GM12878 (cell line): ENCODE data around the gene SAP30L. TPM values are rescaled to one million over a fixed set of nuclear protein-coding genes. Genes with fewer than 3 reads are reported as not detected.

Experiments
- BCL3 ChIP-seq: IDR thresholded peaks from 2 replicates; pipeline ENCODE4 v1.6.1; 2011; ENCODE audit warnings: borderline replicate concordance, low read depth, mild to moderate bottlenecking, moderate library complexity, low read length; ENCODE audit not compliant: insufficient read depth, poor library complexity, severe bottlenecking
- CBFB ChIP-seq: IDR thresholded peaks from 2 replicates; pipeline ENCODE4 v1.6.1; 2016; ENCODE audit warnings: antibody characterized with exemption, low read depth
- CREB1 ChIP-seq: IDR thresholded peaks from 2 replicates; pipeline ENCODE4 v1.6.1; 2012; ENCODE audit warnings: low read depth, mild to moderate bottlenecking, inconsistent platforms
- E2F8 ChIP-seq: fragments of 450-650 bp; IDR thresholded peaks from 2 replicates; pipeline ENCODE4 v1.6.1; 2018; ENCODE audit warnings: mild to moderate bottlenecking, low read depth, moderate library complexity; ENCODE audit not compliant: partially characterized antibody
- EED ChIP-seq: sonication (generic); IDR thresholded peaks from 2 replicates; pipeline ENCODE4 v1.6.1; 2016; ENCODE audit warnings: antibody characterized with exemption, low read depth
- ETV6 ChIP-seq, 2 experiments: fragments of 450-650 bp in 1 of 2; IDR thresholded peaks in 1 of 2; conservative IDR thresholded peaks in 1 of 2; 2 replicates each; pipeline ENCODE4 v1.6.1; 2014; ENCODE audit warnings: antibody characterized with exemption in 1 of 2, borderline replicate concordance in 1 of 2, low read depth in 1 of 2, mild to moderate bottlenecking in 1 of 2, moderate library complexity in 1 of 2
- NKRF ChIP-seq: fragments of 450-650 bp; conservative IDR thresholded peaks from 2 replicates; pipeline ENCODE4 v1.6.1; 2017; ENCODE audit warnings: mild to moderate bottlenecking, moderate library complexity
- PAX5 ChIP-seq: IDR thresholded peaks from 2 replicates; pipeline ENCODE4 v1.6.1; 2011; ENCODE audit warnings: low read depth, low read length, borderline replicate concordance
- PAX8 ChIP-seq: fragments of 450-650 bp; IDR thresholded peaks from 2 replicates; pipeline ENCODE4 v1.6.1; 2017; ENCODE audit warnings: mild to moderate bottlenecking, moderate library complexity
- RELA ChIP-seq: fragments of 450-650 bp; IDR thresholded peaks from 2 replicates; pipeline ENCODE4 v1.8.0; 2014; ENCODE audit warnings: borderline replicate concordance; ENCODE audit not compliant: partially characterized antibody
- SKIL ChIP-seq: fragments of 450-650 bp; IDR thresholded peaks from 2 replicates; pipeline ENCODE4 v1.6.1; 2017; ENCODE audit warnings: mild to moderate bottlenecking, low read depth, inconsistent platforms; ENCODE audit not compliant: poor library complexity, severe bottlenecking
- SRF ChIP-seq, 2 experiments: IDR thresholded peaks; 2 replicates each; pipeline ENCODE4 v1.6.1; 2011; ENCODE audit warnings: low read depth in 2 of 2, low read length in 2 of 2, mild to moderate bottlenecking in 1 of 2, moderate library complexity in 1 of 2
- SUZ12 ChIP-seq: fragments of 200-600 bp; sonication (generic); IDR thresholded peaks from one replicate; pipeline ENCODE4 v1.6.1; 2018; ENCODE audit warnings: antibody characterized with exemption, mild to moderate bottlenecking; ENCODE audit not compliant: unreplicated experiment
- TCF3 ChIP-seq: IDR thresholded peaks from 2 replicates; pipeline ENCODE4 v1.6.1; 2012; ENCODE audit warnings: low read depth, mild to moderate bottlenecking, low read length, borderline replicate concordance; ENCODE audit not compliant: insufficient read depth
- ZBTB33 ChIP-seq: fragments of 450-650 bp; IDR thresholded peaks from 2 replicates; pipeline ENCODE4 v1.6.1; 2017; ENCODE audit warnings: mild to moderate bottlenecking
- ZNF622 ChIP-seq: fragments of 450-650 bp; IDR thresholded peaks from 2 replicates; pipeline ENCODE4 v1.6.1; 2017; ENCODE audit warnings: mild to moderate bottlenecking, inconsistent platforms
- polyA plus RNA-seq, 11 experiments: library from polyadenylated mRNA; depleted of rRNA in 4 of 11; unstranded in 6 of 11; stranded (reverse) in 5 of 11; fragments of >200 nt; fragmentation: Nextera tagmentation in 4 of 11; fragmentation: Illumina TruSeq in 1 of 11; extraction: Ambion mirVana in 4 of 11; extraction: Trizol in 1 of 11; gene quantifications; 1 replicate in 1 of 11; 2 replicates in 10 of 11; pipeline versions ENCODE4 v1.2.1 to v1.2.3, GENCODE V29; 2011 to 2016; ENCODE audit warnings: inconsistent platforms in 2 of 11, missing spikeins in 2 of 11, low read depth in 1 of 11
- total RNA-seq, 4 experiments: library from RNA; depleted of rRNA in 3 of 4; stranded (reverse); fragments of >200 nt in 3 of 4; fragmentation: Illumina TruSeq in 1 of 4; extraction: Trizol in 1 of 4; gene quantifications; 2 replicates each; pipeline versions ENCODE4 v1.2.1 to v1.2.3, GENCODE V29; 2013 to 2021

The SAP30L gene
- total and polyA plus RNA-seq, 10 of the 15 experiments (the other 5 are each of a cell fraction or from before 2014, with no cell fraction given): 2.4 to 36.8 (median 15.7) TPM

GRCh38 chr5:154445422-154446194 is at the start of gene SAP30L (continued):
- TF ChIP-seq ZNF622: no peak
- no peak for TF ChIP-seq ZBTB33
- TF ChIP-seq PAX8: no peak
- TF ChIP-seq CBFB: no peak
- 0 out of 2 replicates have a peak, but pooled peaks have one; percentile 40 for TF ChIP-seq CREB1
- no peak for TF ChIP-seq PAX5
- no peak for TF ChIP-seq SKIL
- TF ChIP-seq RELA: no peak
- peak; percentile 72 for TF ChIP-seq NKRF
- TF ChIP-seq SUZ12: no peak
- no peak for TF ChIP-seq EED
- TF ChIP-seq BCL3: no peak
- peak; percentile 67 for TF ChIP-seq E2F8
- peak in 1 of 2 experiments; percentile 45; a peak in 1 of 4 replicates for TF ChIP-seq ETV6 (conservative IDR thresholded peaks at IDR 0.05 in 1 of 2, IDR thresholded peaks at IDR 0.05 in 1 of 2; ENCODE audit: borderline replicate concordance in 1 of 2, low read depth in 1 of 2)
- TF ChIP-seq TCF3: no peak
- TF ChIP-seq SRF (IDR thresholded peaks at IDR 0.05; ENCODE audit: low read depth in 2 of 2, low read length in 2 of 2): no peak
